Measurements from ENCODE around the gene CD248.

DNA sequence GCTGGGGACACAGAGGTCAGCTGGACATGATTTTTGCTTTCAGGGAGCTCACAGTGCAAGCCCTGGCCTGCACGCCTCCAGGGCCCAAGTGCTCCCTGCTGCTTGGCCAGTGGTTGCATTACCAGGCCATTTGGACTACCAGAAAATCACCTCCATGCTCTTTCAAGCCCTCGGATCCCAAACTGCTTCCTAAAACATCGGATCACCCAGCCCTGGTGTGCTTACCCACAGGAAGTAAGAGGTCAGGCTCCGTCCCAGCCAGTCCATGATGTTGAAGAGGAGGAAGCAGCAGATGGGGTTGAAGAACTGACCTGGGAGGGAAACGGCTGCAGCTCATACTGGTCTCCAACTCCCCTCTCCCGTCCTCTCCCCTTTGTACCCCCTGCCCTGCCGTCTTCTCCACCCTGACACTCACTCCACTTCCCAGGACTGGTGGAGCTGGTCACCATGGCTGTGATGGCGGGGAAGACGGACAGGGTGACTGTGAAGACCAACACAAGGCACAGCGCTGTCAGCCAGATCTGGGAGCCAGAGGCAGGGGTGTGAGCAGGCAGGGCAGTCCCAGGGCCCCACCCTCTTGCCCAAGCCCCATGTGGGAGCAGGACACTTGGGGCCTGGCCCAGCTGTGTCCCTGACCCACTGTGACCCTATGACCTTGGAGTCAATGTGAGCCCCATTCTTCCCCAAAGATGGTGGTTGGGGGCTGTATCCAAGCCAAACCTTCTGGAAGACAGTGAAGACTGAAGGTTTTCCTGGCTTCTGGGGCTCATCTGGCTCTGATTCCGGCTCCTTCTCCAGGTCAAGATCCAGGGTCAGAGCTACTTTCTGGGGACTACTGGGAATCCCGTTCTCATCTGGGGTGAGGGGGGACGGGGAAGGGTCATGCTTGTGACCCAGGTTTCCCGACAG lies 49.1 kb upstream of the CD248 start:
- TF ChIP-seq, protein P1, sequence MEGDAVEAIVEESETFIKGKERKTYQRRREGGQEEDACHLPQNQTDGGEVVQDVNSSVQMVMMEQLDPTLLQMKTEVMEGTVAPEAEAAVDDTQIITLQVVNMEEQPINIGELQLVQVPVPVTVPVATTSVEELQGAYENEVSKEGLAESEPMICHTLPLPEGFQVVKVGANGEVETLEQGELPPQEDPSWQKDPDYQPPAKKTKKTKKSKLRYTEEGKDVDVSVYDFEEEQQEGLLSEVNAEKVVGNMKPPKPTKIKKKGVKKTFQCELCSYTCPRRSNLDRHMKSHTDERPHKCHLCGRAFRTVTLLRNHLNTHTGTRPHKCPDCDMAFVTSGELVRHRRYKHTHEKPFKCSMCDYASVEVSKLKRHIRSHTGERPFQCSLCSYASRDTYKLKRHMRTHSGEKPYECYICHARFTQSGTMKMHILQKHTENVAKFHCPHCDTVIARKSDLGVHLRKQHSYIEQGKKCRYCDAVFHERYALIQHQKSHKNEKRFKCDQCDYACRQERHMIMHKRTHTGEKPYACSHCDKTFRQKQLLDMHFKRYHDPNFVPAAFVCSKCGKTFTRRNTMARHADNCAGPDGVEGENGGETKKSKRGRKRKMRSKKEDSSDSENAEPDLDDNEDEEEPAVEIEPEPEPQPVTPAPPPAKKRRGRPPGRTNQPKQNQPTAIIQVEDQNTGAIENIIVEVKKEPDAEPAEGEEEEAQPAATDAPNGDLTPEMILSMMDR (IDR thresholded peaks at IDR 0.05) = no peak
- no peak for TF ChIP-seq POLR2A (IDR thresholded peaks at IDR 0.05)
